Measurements from ENCODE around the gene COL4A3. TPM values are rescaled to one million over a fixed set of nuclear protein-coding genes. Genes with fewer than 3 reads are reported as not detected.

COL4A3 gene
- total RNA-seq, 2 donors from 2014 or later: 29.6 to 36.7 TPM

- TF ChIP-seq, protein P1, sequence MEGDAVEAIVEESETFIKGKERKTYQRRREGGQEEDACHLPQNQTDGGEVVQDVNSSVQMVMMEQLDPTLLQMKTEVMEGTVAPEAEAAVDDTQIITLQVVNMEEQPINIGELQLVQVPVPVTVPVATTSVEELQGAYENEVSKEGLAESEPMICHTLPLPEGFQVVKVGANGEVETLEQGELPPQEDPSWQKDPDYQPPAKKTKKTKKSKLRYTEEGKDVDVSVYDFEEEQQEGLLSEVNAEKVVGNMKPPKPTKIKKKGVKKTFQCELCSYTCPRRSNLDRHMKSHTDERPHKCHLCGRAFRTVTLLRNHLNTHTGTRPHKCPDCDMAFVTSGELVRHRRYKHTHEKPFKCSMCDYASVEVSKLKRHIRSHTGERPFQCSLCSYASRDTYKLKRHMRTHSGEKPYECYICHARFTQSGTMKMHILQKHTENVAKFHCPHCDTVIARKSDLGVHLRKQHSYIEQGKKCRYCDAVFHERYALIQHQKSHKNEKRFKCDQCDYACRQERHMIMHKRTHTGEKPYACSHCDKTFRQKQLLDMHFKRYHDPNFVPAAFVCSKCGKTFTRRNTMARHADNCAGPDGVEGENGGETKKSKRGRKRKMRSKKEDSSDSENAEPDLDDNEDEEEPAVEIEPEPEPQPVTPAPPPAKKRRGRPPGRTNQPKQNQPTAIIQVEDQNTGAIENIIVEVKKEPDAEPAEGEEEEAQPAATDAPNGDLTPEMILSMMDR (IDR thresholded peaks at IDR 0.05): no peak
- H3K9me3 ChIP-seq: no peaks in the 10 kb centered on the region
- no peak overlapping the region for H3K27ac ChIP-seq
- H3K27me3 ChIP-seq (replicated peaks; ENCODE audit: insufficient read depth): no peaks in the 10 kb centered on the region
- ATAC-seq (ENCODE audit: insufficient number of reproducible peaks, low FRiP score, low read depth) (no peak), DNase-seq (ENCODE audit: low spot score) (no peak)
- no peak overlapping the region for H3K4me3 ChIP-seq
- H3K36me3 ChIP-seq: no peaks in the 10 kb centered on the region
- H3K4me1 ChIP-seq (ENCODE audit: control insufficient read depth in 1 of 2, low read depth in 2 of 2): no peaks in the 10 kb centered on the region
These were observed 17.4 kb upstream of the COL4A3 start for GRCh38 chr2:227147023-227147422.

- Histone ChIP-seq H3K9me3 (no peaks in the 10 kb centered on the region), H3K27ac (no peak overlapping the region), H3K27me3 (replicated peaks; ENCODE audit: insufficient read depth) (no peaks in the 10 kb centered on the region), H3K4me3 (no peak overlapping the region), H3K4me1 (ENCODE audit: control insufficient read depth in 1 of 2, low read depth in 2 of 2) (peaks cover 2 to 3% of the 10 kb centered on the region in 2 donors), H3K36me3 (no peaks in the 10 kb centered on the region)
- DNase-seq (ENCODE audit: low spot score) (no peak), ATAC-seq (ENCODE audit: insufficient number of reproducible peaks, low FRiP score, low read depth) (no peak)
- TF ChIP-seq, protein P1 (IDR thresholded peaks at IDR 0.05): no peak
These were observed 16.3 kb upstream of the COL4A3 start for GRCh38 chr2:227148106-227148505.

DNA sequence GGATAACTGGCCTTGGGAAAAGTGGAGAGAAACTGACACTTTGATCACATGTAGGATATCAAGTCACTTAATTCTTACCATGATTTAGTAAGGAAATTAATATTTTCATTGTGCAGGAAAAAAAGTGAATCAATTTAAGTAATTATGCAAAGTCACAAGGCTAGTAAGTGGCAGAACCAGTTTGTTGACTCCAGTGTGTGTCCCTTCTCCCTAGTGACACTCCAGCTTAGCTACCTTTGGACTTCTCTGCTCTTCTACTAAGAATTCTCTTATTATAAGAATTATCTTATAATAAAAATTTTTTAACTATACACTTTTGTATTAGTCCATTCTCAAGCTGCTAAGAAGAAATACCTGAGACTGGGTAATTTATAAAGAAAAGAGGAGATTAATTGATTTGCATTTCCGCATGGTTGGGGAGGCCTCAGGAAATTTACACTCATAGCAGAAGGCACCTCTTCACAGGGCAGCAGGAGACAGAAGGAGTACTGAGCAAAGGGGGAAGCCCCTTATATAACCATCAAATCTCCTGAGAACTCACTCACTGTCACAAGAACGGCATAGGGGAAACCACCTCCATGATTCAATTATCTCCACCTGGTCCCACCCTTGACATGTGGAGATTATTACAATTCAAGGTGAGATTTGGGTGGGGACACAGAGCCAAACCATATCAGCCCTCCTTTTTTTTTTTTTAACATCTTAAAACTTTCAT lies 14.0 kb upstream of the COL4A3 start:
- no peak for ATAC-seq (ENCODE audit: insufficient number of reproducible peaks, low FRiP score, low read depth)
- Histone ChIP-seq H3K27me3 (replicated peaks; ENCODE audit: insufficient read depth) (no peaks in the 10 kb centered on the region), H3K27ac (no peak overlapping the region), H3K4me3 (no peak overlapping the region), H3K9me3 (no peaks in the 10 kb centered on the region), H3K36me3 (no peaks in the 10 kb centered on the region), H3K4me1 (ENCODE audit: control insufficient read depth in 1 of 2, low read depth in 2 of 2) (peaks cover 14 to 24% of the 10 kb centered on the region in 2 donors)
- TF ChIP-seq, protein P1 (IDR thresholded peaks at IDR 0.05): no peak
- no peak for DNase-seq (ENCODE audit: low spot score)

DNA sequence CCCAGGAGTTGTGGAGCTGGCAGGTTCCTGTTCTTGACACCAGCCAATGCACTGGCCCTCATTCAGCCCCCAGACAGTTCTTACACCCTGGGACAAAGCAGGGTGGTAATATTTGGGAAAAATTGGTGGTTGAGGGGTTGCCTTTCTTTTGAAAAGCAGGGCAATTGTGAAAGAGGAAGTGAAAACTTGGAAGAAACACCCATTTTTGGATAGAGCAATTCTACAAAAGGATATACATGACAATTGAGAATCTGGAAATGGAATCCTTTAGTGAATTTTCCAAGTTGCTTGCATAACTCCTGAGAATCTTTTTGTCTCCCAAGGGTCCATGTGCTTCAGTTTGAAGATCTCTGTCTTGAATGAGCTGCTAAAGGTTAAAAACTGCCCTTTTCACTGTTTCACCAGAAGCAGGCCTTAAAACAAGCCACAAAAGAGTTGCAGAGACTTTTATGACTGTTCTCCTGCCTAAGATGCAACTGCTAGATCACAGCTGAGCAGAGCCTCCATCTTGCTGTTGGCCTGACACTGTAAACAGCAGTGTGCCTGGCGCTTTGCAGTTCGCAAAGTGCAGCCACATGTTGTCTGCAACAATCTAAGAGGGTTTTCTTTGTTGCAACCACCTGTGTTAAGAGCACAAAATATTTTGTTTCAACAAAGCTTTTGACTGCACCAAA lies 12.2 kb upstream of the COL4A3 start:
- Histone ChIP-seq H3K27me3 (replicated peaks; ENCODE audit: insufficient read depth) (no peaks in the 10 kb centered on the region), H3K36me3 (no peaks in the 10 kb centered on the region), H3K4me3 (no peak overlapping the region), H3K4me1 (ENCODE audit: control insufficient read depth in 1 of 2, low read depth in 2 of 2) (peaks cover 16 to 30% of the 10 kb centered on the region in 2 donors), H3K9me3 (no peaks in the 10 kb centered on the region), H3K27ac (no peak overlapping the region)
- ATAC-seq (ENCODE audit: insufficient number of reproducible peaks, low FRiP score, low read depth) (no peak), DNase-seq (ENCODE audit: low spot score) (no peak)
- TF ChIP-seq, protein P1 (IDR thresholded peaks at IDR 0.05): no peak

DNA sequence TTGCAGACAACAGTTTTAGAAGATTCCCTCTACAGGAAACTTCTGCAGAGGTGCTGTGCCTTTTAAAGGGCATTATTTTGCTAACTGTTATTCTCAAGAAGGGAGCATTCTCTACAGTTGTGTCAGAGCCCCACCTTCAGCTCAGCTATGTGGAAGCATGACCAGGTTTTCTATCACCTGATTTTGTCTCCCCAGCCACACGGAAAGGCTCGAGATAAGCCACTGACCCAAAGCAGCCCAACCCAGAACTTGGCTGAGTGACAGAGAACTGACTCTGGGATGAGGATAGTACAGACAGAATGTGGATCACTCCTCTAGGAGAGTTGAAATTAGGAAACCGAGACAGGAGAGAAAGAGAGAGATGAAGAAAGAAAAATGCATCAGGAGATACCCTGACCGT lies 11.1 kb upstream of the COL4A3 start:
- no peak overlapping the region for H3K4me3 ChIP-seq
- TF ChIP-seq, protein P1 (IDR thresholded peaks at IDR 0.05): no peak
- no peaks in the 10 kb centered on the region for H3K36me3 ChIP-seq
- no peaks in the 10 kb centered on the region for H3K27me3 ChIP-seq (replicated peaks; ENCODE audit: insufficient read depth)
- ATAC-seq (ENCODE audit: insufficient number of reproducible peaks, low FRiP score, low read depth) (no peak), DNase-seq (ENCODE audit: low spot score) (no peak)
- peak overlapping the region in 1 of 2 donors; percentile 44 for H3K27ac ChIP-seq
- H3K4me1 ChIP-seq (ENCODE audit: control insufficient read depth in 1 of 2, low read depth in 2 of 2): peaks cover 16 to 30% of the 10 kb centered on the region in 2 donors
- H3K9me3 ChIP-seq: no peaks in the 10 kb centered on the region

All from thoracic aorta (tissue), 2 donors.